Measurements from ENCODE around the gene OR1L4. TPM values are rescaled to one million over a fixed set of nuclear protein-coding genes. Genes with fewer than 3 reads are reported as not detected.

Gene OR1L4, protein sequence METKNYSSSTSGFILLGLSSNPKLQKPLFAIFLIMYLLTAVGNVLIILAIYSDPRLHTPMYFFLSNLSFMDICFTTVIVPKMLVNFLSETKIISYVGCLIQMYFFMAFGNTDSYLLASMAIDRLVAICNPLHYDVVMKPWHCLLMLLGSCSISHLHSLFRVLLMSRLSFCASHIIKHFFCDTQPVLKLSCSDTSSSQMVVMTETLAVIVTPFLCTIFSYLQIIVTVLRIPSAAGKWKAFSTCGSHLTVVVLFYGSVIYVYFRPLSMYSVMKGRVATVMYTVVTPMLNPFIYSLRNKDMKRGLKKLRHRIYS
- total RNA-seq = not detected in 2 replicates

DNA sequence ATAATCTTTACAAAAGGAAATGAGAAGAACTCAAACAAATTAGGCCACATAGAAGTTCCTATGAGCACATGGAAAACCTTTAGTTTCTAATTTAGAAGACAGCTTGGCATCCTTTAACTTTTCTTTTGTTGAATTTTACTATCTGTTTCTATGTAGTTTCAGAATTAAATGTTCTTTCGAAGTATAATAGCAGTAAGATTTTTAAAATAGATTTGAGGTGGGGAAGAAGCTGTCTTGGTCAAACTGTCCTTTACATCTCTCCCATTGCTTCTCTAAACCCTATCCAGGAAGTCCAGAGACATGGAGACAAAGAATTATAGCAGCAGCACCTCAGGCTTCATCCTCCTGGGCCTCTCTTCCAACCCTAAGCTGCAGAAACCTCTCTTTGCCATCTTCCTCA, at the start of gene OR1L4:
TSS of gene OR1L4 (plus strand) at position 301 of the 400 bp plus-strand sequence. CDS start at position 301, 0 bp downstream.

DNA sequence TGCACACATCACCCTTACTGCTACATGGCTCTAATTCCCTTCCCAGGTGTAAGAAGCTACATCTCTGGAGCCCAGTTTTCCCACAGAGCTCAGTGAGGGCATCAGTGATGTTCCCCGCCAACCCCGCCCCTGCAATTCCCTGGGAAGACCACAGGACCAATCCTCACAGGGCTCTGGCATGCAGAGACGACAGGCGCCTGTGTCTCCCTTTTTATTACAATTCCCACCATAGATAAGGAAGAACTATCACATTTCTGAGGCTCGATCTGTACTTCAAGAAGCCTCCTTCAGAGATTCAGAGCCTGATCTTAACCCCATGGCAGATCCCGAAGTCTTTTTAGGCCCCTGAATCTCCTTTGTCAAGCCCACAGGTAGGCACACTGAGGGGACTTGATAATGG, 18.2 kb downstream of the OR1L4 start, which contains the start of gene OR1L6:
TSS of gene OR1L6 (plus strand) at position 301 of the 400 bp plus-strand sequence. CDS start 7,545 bp downstream, outside the sequence.

Other genes with a start within 250 kb of the OR1L4 start
- gene OR1J1, start 246.1 kb upstream of the OR1L4 start, total RNA-seq = not detected in 2 replicates
- gene OR1J2, start 213.2 kb upstream of the OR1L4 start, total RNA-seq = not detected in 2 replicates
- gene OR1J4, start 204.8 kb upstream of the OR1L4 start, total RNA-seq = not detected in 2 replicates
- gene OR1N1, start 196.7 kb upstream of the OR1L4 start, total RNA-seq = not detected in 2 replicates
- gene OR1N2, start 170.9 kb upstream of the OR1L4 start, total RNA-seq = not detected in 2 replicates
- not detected in 2 replicates for gene OR1L8, start 140.6 kb upstream of the OR1L4 start, total RNA-seq
- not detected in 2 replicates for gene OR1Q1, start 109.3 kb upstream of the OR1L4 start, total RNA-seq
- gene OR1B1, start 66.4 kb upstream of the OR1L4 start, total RNA-seq = not detected in 2 replicates
- not detected in 2 replicates for gene OR1L1, start 62.3 kb upstream of the OR1L4 start, total RNA-seq
- not detected in 2 replicates for gene OR1L3, start 48.9 kb upstream of the OR1L4 start, total RNA-seq
- not detected in 2 replicates for gene OR1L6, start 18.3 kb downstream of the OR1L4 start, total RNA-seq
- gene OR5C1, start 64.9 kb downstream of the OR1L4 start, total RNA-seq = not detected in 2 replicates
- not detected in 2 replicates for gene OR1K1, start 76.1 kb downstream of the OR1L4 start, total RNA-seq
- gene PDCL, start 104.6 kb downstream of the OR1L4 start, total RNA-seq = 25.6 and 33.2 TPM in 2 replicates
- 47.7 and 62.7 TPM in 2 replicates for gene RC3H2, start 181.4 kb downstream of the OR1L4 start, total RNA-seq
- 7.9 and 17.0 TPM in 2 replicates for gene ZBTB6, start 189.3 kb downstream of the OR1L4 start, total RNA-seq
- 2.8 and 3.7 TPM in 2 replicates for gene ZBTB26, start 207.5 kb downstream of the OR1L4 start, total RNA-seq
- 30.2 and 38.3 TPM in 2 replicates for gene RABGAP1, start 217.0 kb downstream of the OR1L4 start, total RNA-seq

All from placental pericyte (primary cell).